AG04450 (cell line): ENCODE data around the gene PPP2R1B. TPM values are rescaled to one million over a fixed set of nuclear protein-coding genes. Genes with fewer than 3 reads are reported as not detected.
A peak's percentile ranks its signal among the peaks of the same experiment; 100 is the strongest.

ENCODE experiments used
- CTCF ChIA-PET: fragments of 300-600, 350-600 bp; formaldehyde crosslinking; extraction: SDS; loops from one replicate; lab custom pipeline; 2022; ENCODE audit warnings: antibody characterized with exemption, inconsistent platforms; lab: Charles Lee
- POLR2A ChIA-PET: fragments of 350-600 bp; formaldehyde crosslinking; extraction: SDS; loops from one replicate; lab custom pipeline; 2021; ENCODE audit warnings: antibody characterized with exemption, inconsistent platforms; lab: Yijun Ruan, JAX
- DNase-seq: peaks from one replicate; pipeline ENCODE4 v3.0.0-alpha.2; 2011; ENCODE audit warnings: low read depth, low spot score
- H3K27ac ChIP-seq: one replicate; pipeline ENCODE4 v1.5.1; 2012; ENCODE audit warnings: low read depth, low read length, control low read depth
- H3K27me3 ChIP-seq: one replicate; pipeline ENCODE4 v1.6.0; 2012; ENCODE audit warnings: low read length; ENCODE audit not compliant: control insufficient read depth, insufficient read depth
- H3K4me3 ChIP-seq: 2 replicates; pipeline ENCODE4 v1.5.1; 2011; ENCODE audit warnings: mild to moderate bottlenecking, low read depth, low read length, control low read depth
- H3K9me3 ChIP-seq: 2 replicates; pipeline ENCODE4 v1.5.1; 2012; ENCODE audit warnings: low read length; ENCODE audit not compliant: control insufficient read depth, insufficient read depth
- CTCF ChIP-seq: IDR thresholded peaks from 2 replicates; pipeline ENCODE4 v1.5.1; 2011; ENCODE audit warnings: low read depth, low read length, control low read depth, inconsistent platforms
- polyA plus RNA-seq: library from polyadenylated mRNA; depleted of rRNA; stranded (reverse); fragments of >200 nt; gene quantifications from 2 replicates; pipeline ENCODE4 v1.2.3, GENCODE V29; 2011

The PPP2R1B gene
- polyA plus RNA-seq, 1 experiment = 44.9 TPM

- no peak overlapping the region for H3K4me3 ChIP-seq
- ChIA-PET CTCF (interaction anchor here (0.7 to 2.3 kb wide), 5 partner anchors 35 to 171 kb away, joined by 3 to 8 read pairs (median 3); no protein-coding TSS in a partner anchor), POLR2A (interaction anchor here (0.5 to 1.9 kb wide), 6 partner anchors 34 to 1451 kb away, joined by 3 to 5 read pairs (median 4); no protein-coding TSS in a partner anchor)
- no peaks in the 10 kb centered on the region for H3K27me3 ChIP-seq
- TF ChIP-seq CTCF = no peak
- DNase-seq = peak; percentile 68
- H3K27ac ChIP-seq = peak overlapping the region; percentile 100
- H3K9me3 ChIP-seq = no peaks in the 10 kb centered on the region
Observed at GRCh38 chr11:111733016-111733415, 33.2 kb downstream of the PPP2R1B start.

GRCh38 chr11:111731821-111732220 lies 34.4 kb downstream of the PPP2R1B start:
- Histone ChIP-seq H3K27me3 (no peaks in the 10 kb centered on the region), H3K4me3 (no peak overlapping the region), H3K27ac (no peak overlapping the region), H3K9me3 (no peaks in the 10 kb centered on the region)
- TF ChIP-seq CTCF = no peak
- CTCF ChIA-PET = interaction anchor here (2.3 to 3.1 kb wide), 2 partner anchors 109 to 127 kb away, joined by 8 to 11 read pairs; no protein-coding TSS in a partner anchor
- no peak for DNase-seq
- POLR2A ChIA-PET = interaction anchor here (1.9 kb wide), 1 partner anchor 37 kb away, joined by 5 read pairs; no protein-coding TSS in a partner anchor

- H3K9me3 ChIP-seq = no peaks in the 10 kb centered on the region
- H3K4me3 ChIP-seq = no peak overlapping the region
- TF ChIP-seq CTCF = no peak
- no peak overlapping the region for H3K27ac ChIP-seq
- DNase-seq = no peak
- ChIA-PET POLR2A (no interaction called here), CTCF (interaction anchor here (3.1 kb wide), 1 partner anchor 110 kb away, joined by 11 read pairs; no protein-coding TSS in a partner anchor)
- no peaks in the 10 kb centered on the region for H3K27me3 ChIP-seq
Observed at GRCh38 chr11:111730871-111731591, 35.2 kb downstream of the PPP2R1B start.

GRCh38 chr11:111729831-111730311 lies 36.3 kb downstream of the PPP2R1B start:
- CTCF ChIA-PET = interaction anchor here (3.1 kb wide), 1 partner anchor 111 kb away, joined by 11 read pairs; no protein-coding TSS in a partner anchor
- TF ChIP-seq CTCF = no peak
- no peak overlapping the region for H3K4me3 ChIP-seq
- no peaks in the 10 kb centered on the region for H3K27me3 ChIP-seq
- H3K27ac ChIP-seq = peak overlapping the region; percentile 47
- POLR2A ChIA-PET = no interaction called here
- DNase-seq = no peak
- H3K9me3 ChIP-seq = no peaks in the 10 kb centered on the region
